ENCODE measurements around the gene ALG1. TPM values are rescaled to one million over a fixed set of nuclear protein-coding genes. Genes with fewer than 3 reads are reported as not detected.
"Not testable (repeated sequence)": the region's sequence is repeated elsewhere in the genome, so short reads cannot be mapped to it uniquely, and the experiment has no call there.

The ALG1 gene
- polyA plus RNA-seq, 3 donors from 2014 or later: 29.2 to 47.5 (median 32.8) TPM

GRCh38 chr16:5105039-5105438 lies 33.4 kb downstream of the ALG1 start:
- H3K27ac Mint-ChIP-seq; H3K27me3 Mint-ChIP-seq (ENCODE audit: low read depth in 3 of 3); H3K4me1 Mint-ChIP-seq; H3K4me3 Mint-ChIP-seq; H3K36me3 Mint-ChIP-seq; DNase-seq; H3K9me3 Mint-ChIP-seq: not testable (repeated sequence)

GRCh38 chr16:5108505-5109158 lies 37.0 kb downstream of the ALG1 start:
- Mint-ChIP-seq H3K4me3 (no peak overlapping the region), H3K4me1 (no peaks in the 10 kb centered on the region), H3K27ac (no peak overlapping the region), H3K9me3 (no peaks in the 10 kb centered on the region), H3K36me3 (no peaks in the 10 kb centered on the region), H3K27me3 (ENCODE audit: low read depth in 3 of 3) (peaks cover 0 to 2% (median 1%) of the 10 kb centered on the region in 3 donors)
- DNase-seq: no peak

GRCh38 chr16:5110933-5111332 lies 39.3 kb downstream of the ALG1 start:
- H3K4me3 Mint-ChIP-seq, H3K27ac Mint-ChIP-seq, H3K4me1 Mint-ChIP-seq, DNase-seq, H3K9me3 Mint-ChIP-seq, H3K36me3 Mint-ChIP-seq: not testable (repeated sequence)
- H3K27me3 Mint-ChIP-seq (ENCODE audit: low read depth in 3 of 3): peaks cover 2 to 10% (median 4%) of the 10 kb centered on the region in 3 donors

- H3K27ac Mint-ChIP-seq, H3K36me3 Mint-ChIP-seq, H3K4me1 Mint-ChIP-seq, DNase-seq, H3K9me3 Mint-ChIP-seq, H3K4me3 Mint-ChIP-seq: not testable (repeated sequence)
- peaks cover 11 to 23% (median 14%) of the 10 kb centered on the region in 3 donors for H3K27me3 Mint-ChIP-seq (ENCODE audit: low read depth in 3 of 3)
Measured at GRCh38 chr16:5116780-5117295, 45.2 kb downstream of the ALG1 start.

- Mint-ChIP-seq H3K27me3 (ENCODE audit: low read depth in 3 of 3) (peaks cover 11 to 23% (median 14%) of the 10 kb centered on the region in 3 donors), H3K4me3 (peak overlapping the region in 1 of 5 donors; percentile 14)
- not testable (repeated sequence) for H3K36me3 Mint-ChIP-seq
Measured at GRCh38 chr16:5117300-5118087, 45.9 kb downstream of the ALG1 start.

GRCh38 chr16:5131467-5132004 lies 59.9 kb downstream of the ALG1 start:
- DNase-seq, H3K36me3 Mint-ChIP-seq, H3K4me1 Mint-ChIP-seq, H3K9me3 Mint-ChIP-seq, H3K4me3 Mint-ChIP-seq, H3K27ac Mint-ChIP-seq: not testable (repeated sequence)
- H3K27me3 Mint-ChIP-seq (ENCODE audit: low read depth in 3 of 3): peaks cover 6 to 16% (median 6%) of the 10 kb centered on the region in 3 donors

More at GRCh38 chr16:5117300-5118087, 45.9 kb downstream of the ALG1 start:
- peak overlapping the region in 1 of 6 donors; percentile 57 for H3K27ac Mint-ChIP-seq
- not testable (repeated sequence) for H3K9me3 Mint-ChIP-seq, H3K4me1 Mint-ChIP-seq
- DNase-seq: peak in 2 of 3 donors; percentile 15 to 20

GRCh38 chr16:5132915-5133600 lies 61.4 kb downstream of the ALG1 start:
- not testable (repeated sequence) for H3K9me3 Mint-ChIP-seq; H3K27me3 Mint-ChIP-seq (ENCODE audit: low read depth in 3 of 3); H3K27ac Mint-ChIP-seq; H3K4me1 Mint-ChIP-seq; H3K36me3 Mint-ChIP-seq; H3K4me3 Mint-ChIP-seq; DNase-seq

GRCh38 chr16:5134739-5135452 lies 63.3 kb downstream of the ALG1 start:
- H3K27ac Mint-ChIP-seq, H3K4me3 Mint-ChIP-seq, H3K4me1 Mint-ChIP-seq, H3K9me3 Mint-ChIP-seq, DNase-seq, H3K36me3 Mint-ChIP-seq: not testable (repeated sequence)
- H3K27me3 Mint-ChIP-seq (ENCODE audit: low read depth in 3 of 3): peaks cover 4 to 13% (median 6%) of the 10 kb centered on the region in 3 donors

Other genes with a start within 250 kb of the ALG1 start
- gene GLYR1, start 224.6 kb upstream of the ALG1 start, polyA plus RNA-seq: 10 to 100 TPM; 26.0 to 50.2 (median 27.9) TPM
- gene UBN1, start 224.4 kb upstream of the ALG1 start, polyA plus RNA-seq: 10 to 100 TPM in 2 of 3 donors, 1 to 10 TPM in 1; 2.8 to 30.7 (median 13.9) TPM
- under 1 TPM in 2 of 3 donors, not detected in 1; 0.03 to 0.43 TPM for gene PPL, start 134.7 kb upstream of the ALG1 start, polyA plus RNA-seq
- not detected for gene SEC14L5, start 113.5 kb upstream of the ALG1 start, polyA plus RNA-seq
- gene NAGPA, start 37.9 kb upstream of the ALG1 start, polyA plus RNA-seq: 10 to 100 TPM; 26.6 to 50.6 (median 37.2) TPM
- not detected for gene C16orf89, start 5.9 kb upstream of the ALG1 start, polyA plus RNA-seq
- gene EEF2KMT, start 26.0 kb downstream of the ALG1 start, polyA plus RNA-seq: 10 to 100 TPM in 2 of 3 donors, 1 to 10 TPM in 1; 3.6 to 17.3 (median 11.8) TPM